Activated CD4-positive, alpha-beta T cell treated with anti-CD3 and anti-CD28 coated beads, Interleukin-2, amount 10 ng/mL, durations not matched to agents 7 days and 5 days (primary cell): ENCODE results near the gene PNPLA1. TPM values are rescaled to one million over a fixed set of nuclear protein-coding genes. Genes with fewer than 3 reads are reported as not detected.
A peak's percentile ranks its signal among the peaks of the same experiment; 100 is the strongest.

Experiments used
- CTCF ChIA-PET: fragments of 350-600 bp; sonication (Branson Sonifier 250); formaldehyde crosslinking; loops from one replicate; lab custom pipeline; 2021; ENCODE audit warnings: antibody characterized with exemption; lab: Charles Lee
- POLR2A ChIA-PET: fragments of 350-600 bp; sonication (Branson Sonifier 250); formaldehyde crosslinking; loops from one replicate; lab custom pipeline; 2021; ENCODE audit warnings: antibody characterized with exemption; lab: Charles Lee
- DNase-seq: peaks from one replicate; pipeline ENCODE4 v3.0.0-alpha.2; 2020
- H3K27ac Mint-ChIP-seq: one replicate; pipeline ENCODE4 v1.8.0; 2021; ENCODE audit warnings: mild to moderate bottlenecking, moderate library complexity, mixed read lengths
- H3K27me3 Mint-ChIP-seq: one replicate; pipeline ENCODE4 v1.8.0; 2021; ENCODE audit warnings: mixed read lengths
- H3K36me3 Mint-ChIP-seq: one replicate; pipeline ENCODE4 v1.8.0; 2021; ENCODE audit warnings: low read depth, mixed read lengths
- H3K4me1 Mint-ChIP-seq: one replicate; pipeline ENCODE4 v1.8.0; 2021; ENCODE audit warnings: mixed read lengths
- H3K4me3 Mint-ChIP-seq: one replicate; pipeline ENCODE4 v1.8.0; 2021; ENCODE audit warnings: mild to moderate bottlenecking, moderate library complexity, mixed read lengths
- H3K9me3 Mint-ChIP-seq: one replicate; pipeline ENCODE4 v1.8.0; 2021; ENCODE audit warnings: mixed read lengths
- total RNA-seq, 2 experiments: library from RNA; stranded (reverse); gene quantifications; one replicate each; pipeline ENCODE4 v1.2.3, GENCODE V29; 2021

Gene PNPLA1
- total RNA-seq, 2 experiments from 2014 or later, result not detected

DNA sequence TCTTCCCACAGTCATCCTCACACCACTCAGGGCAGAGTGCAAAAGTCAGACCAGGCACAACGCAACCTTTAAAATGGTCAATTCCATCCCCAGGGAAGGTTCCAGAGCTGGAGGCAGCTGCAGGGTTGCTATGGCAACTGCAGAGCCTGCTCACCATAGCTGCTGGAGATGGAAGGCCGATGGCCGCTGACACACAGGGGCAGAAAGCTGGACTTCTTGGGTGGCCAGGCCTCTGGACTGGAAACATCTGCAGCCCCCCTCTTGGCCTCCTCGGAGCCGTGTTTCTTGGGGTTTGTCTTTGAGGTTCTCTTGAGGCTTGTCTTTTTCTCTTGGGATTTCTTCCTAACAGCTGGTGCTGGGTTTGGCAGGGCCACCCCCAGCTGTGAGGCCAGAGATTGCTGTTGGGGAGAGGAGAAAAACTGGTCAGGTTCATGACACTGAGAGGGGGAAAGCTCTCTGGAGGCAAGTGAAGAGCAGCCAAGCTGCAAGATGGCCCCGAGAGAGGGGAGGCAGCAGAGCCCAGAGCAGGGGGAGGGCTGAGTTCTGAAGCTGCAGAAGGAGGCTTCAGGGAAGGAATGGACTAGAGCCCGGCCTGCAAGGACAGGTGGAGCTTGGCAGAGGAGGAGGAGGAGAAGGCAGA is 56.6 kb downstream of the PNPLA1 start:
- ChIA-PET CTCF (interaction anchor here (0.8 to 3.9 kb wide), 3 partner anchors 14 to 24 kb away, joined by 3 to 16 read pairs (median 11); no protein-coding TSS in a partner anchor), POLR2A (no interaction called here)
- Mint-ChIP-seq H3K4me1 (no peaks in the 10 kb centered on the region), H3K9me3 (no peaks in the 10 kb centered on the region), H3K4me3 (no peak overlapping the region), H3K36me3 (no peaks in the 10 kb centered on the region), H3K27ac (no peak overlapping the region), H3K27me3 (peaks cover 10% of the 10 kb centered on the region)
- no peak for DNase-seq

DNA sequence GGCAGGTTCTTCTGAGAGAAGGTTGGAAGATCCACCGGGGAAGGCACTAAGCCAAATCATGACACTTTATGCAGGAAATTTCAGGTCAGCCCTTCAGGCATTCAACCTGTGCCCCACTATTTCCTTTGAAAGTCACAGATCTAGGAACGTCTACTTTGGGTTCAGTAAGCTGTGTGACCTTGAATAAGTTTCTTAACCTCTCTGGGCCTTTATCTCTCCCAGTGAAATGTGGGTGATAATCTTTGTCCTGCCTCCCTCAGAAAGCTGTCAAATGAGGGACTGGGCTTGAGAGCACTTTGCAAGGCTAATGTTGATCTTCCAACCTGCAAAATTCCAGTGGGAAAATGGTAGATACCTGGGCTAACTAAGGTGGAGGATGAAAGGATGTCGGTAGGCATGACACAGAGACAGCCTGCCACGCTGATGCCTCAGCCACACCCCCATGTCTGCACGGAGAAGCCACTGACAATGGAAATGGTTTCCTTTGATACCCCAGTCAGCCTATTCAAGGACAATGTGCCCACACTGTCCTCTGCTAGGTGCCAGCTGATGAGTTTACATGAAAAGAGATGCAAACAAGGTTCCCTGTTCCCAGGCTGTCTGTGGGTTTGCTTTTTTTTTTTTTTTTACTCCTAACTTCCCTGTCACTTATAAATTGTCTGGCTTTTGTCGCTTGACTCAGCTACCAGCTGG is 57.5 kb downstream of the PNPLA1 start:
- DNase-seq, result peak; percentile 12
- Mint-ChIP-seq H3K36me3 (no peaks in the 10 kb centered on the region), H3K4me1 (no peaks in the 10 kb centered on the region), H3K27me3 (peaks cover 12% of the 10 kb centered on the region), H3K9me3 (no peaks in the 10 kb centered on the region), H3K4me3 (no peak overlapping the region), H3K27ac (no peak overlapping the region)
- POLR2A ChIA-PET, result no interaction called here
- CTCF ChIA-PET, result interaction anchor here (0.7 to 3.9 kb wide), 3 partner anchors 14 to 522 kb away, joined by 3 to 16 read pairs (median 11); no protein-coding TSS in a partner anchor

DNA sequence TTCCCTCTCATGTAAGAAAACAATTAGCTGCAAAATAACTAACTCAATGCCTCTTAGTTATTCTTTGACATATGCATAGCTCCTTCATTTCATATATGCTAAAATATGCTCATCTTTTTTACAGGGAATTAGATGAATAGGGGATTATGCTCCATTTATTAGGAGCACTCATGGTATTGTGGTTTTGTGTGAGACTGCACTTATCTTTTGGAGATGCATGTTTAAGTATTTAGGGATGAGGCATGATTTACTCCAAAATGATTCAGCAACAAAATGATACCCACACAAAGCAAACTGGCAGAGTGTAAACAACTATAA is 58.0 kb downstream of the PNPLA1 start:
- CTCF ChIA-PET, result interaction anchor here (0.7 to 3.9 kb wide), 3 partner anchors 13 to 522 kb away, joined by 3 to 16 read pairs (median 11); no protein-coding TSS in a partner anchor
- POLR2A ChIA-PET, result no interaction called here
- no peaks in the 10 kb centered on the region for H3K9me3 Mint-ChIP-seq
- DNase-seq, result no peak
- no peaks in the 10 kb centered on the region for H3K4me1 Mint-ChIP-seq
- H3K27me3 Mint-ChIP-seq, result peaks cover 14% of the 10 kb centered on the region
- H3K36me3 Mint-ChIP-seq, result no peaks in the 10 kb centered on the region
- no peak overlapping the region for H3K4me3 Mint-ChIP-seq
- H3K27ac Mint-ChIP-seq, result no peak overlapping the region

DNA sequence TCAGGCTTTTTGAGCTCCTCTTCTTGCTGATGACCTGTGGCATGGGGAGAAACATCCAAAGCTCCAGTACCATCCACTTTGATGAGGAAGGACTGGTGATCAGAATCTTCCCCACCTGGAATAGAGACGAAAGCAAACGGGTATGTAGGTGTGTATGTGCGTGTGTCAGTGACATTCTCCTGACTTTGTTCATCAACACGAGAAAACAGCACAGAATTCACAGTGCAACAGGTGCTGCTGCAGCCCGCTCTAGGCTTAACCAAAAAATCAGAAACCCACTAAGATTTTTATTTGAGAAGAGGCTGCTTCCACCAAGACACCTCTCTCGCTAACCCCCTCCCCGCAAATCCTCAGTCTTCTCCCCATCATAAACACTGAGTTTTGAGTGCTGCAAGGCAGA is 58.7 kb downstream of the PNPLA1 start:
- Mint-ChIP-seq H3K4me1 (no peaks in the 10 kb centered on the region), H3K27ac (no peak overlapping the region), H3K4me3 (no peak overlapping the region), H3K9me3 (no peaks in the 10 kb centered on the region), H3K36me3 (no peaks in the 10 kb centered on the region), H3K27me3 (peaks cover 21% of the 10 kb centered on the region)
- CTCF ChIA-PET, result interaction anchor here (1.4 to 3.9 kb wide), 2 partner anchors 13 to 27 kb away, joined by 5 to 16 read pairs; no protein-coding TSS in a partner anchor
- no peak for DNase-seq
- POLR2A ChIA-PET, result no interaction called here

DNA sequence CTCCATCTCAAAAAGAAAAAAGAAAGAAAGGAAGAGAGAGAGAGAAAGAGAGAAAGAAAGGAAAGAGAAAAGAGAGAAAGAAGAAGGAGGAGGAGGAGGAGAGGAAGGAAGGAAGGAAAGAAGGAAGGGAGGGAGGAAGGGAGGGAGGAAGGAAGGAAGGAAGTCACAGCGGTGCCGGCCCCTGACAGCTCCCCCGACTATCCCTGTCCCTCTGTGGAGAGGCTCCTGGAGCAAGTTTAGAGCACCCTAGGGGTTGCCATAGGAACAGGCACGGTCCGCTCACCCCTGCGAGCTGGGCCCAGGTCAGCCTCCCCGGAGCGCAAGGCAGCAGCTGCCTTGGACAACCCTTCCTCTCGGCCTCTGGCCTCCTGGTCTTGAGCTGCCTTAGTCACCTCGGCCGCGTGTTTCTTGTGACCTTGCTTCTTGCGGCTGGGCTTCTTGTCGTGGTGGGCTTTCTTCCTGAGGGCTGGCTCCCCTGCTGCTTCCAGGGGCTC is 60.0 kb downstream of the PNPLA1 start:
- POLR2A ChIA-PET, result no interaction called here
- Mint-ChIP-seq H3K4me3 (no peak overlapping the region), H3K27ac (no peak overlapping the region), H3K4me1 (no peaks in the 10 kb centered on the region), H3K9me3 (no peaks in the 10 kb centered on the region), H3K27me3 (peaks cover 33% of the 10 kb centered on the region), H3K36me3 (no peaks in the 10 kb centered on the region)
- CTCF ChIA-PET, result interaction anchor here (0.6 to 1.4 kb wide), 4 partner anchors 10 to 26 kb away, joined by 3 to 5 read pairs (median 4); no protein-coding TSS in a partner anchor
- DNase-seq, result no peak

DNA sequence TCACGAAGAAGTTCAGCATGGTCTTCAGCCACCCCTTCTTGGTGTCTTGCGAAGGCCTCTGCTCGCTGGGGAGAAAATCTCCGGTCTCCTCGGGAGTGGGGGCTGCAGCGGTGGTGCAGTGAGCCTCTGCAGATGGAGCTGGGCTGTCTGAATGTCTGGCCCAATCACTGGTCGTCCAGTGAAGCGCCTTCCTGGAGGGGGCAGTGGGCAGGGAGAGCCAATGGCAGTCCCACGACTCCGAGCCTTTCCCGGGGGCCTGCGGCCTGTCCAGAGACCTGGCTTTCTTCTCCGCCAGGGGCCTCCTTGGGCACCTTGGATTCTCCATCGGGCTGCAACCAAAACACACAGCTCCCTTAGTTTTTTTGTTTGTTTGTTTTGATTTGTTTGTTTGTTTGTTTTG is 60.5 kb downstream of the PNPLA1 start:
- no peaks in the 10 kb centered on the region for H3K9me3 Mint-ChIP-seq
- DNase-seq, result no peak
- H3K27me3 Mint-ChIP-seq, result peaks cover 39% of the 10 kb centered on the region
- H3K27ac Mint-ChIP-seq, result no peak overlapping the region
- no peak overlapping the region for H3K4me3 Mint-ChIP-seq
- no peaks in the 10 kb centered on the region for H3K36me3 Mint-ChIP-seq
- ChIA-PET POLR2A (no interaction called here), CTCF (interaction anchor here (1.3 kb wide), 1 partner anchor 11 kb away, joined by 4 read pairs; no protein-coding TSS in a partner anchor)
- no peaks in the 10 kb centered on the region for H3K4me1 Mint-ChIP-seq

DNA sequence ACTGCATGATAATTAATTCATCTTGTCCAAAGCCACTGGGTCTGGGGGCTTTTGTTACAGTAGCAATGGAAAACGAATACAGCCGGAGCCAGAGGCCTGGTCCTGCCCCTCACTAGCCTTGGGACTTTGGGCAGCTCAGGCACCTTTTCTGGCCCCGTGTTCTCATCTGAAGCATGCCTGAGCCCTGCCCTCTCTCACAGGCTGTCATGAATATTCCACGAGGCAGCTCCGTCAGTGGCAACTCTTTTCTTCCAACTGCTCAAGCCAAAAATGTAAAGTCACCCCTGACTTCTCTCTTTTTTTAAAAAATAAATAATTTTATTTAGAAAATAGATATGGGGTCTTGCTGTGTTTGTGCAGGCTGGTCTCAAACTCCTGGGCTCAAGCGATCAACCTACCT is 61.5 kb downstream of the PNPLA1 start:
- no peak overlapping the region for H3K27ac Mint-ChIP-seq
- no peaks in the 10 kb centered on the region for H3K36me3 Mint-ChIP-seq
- no peaks in the 10 kb centered on the region for H3K9me3 Mint-ChIP-seq
- H3K4me3 Mint-ChIP-seq, result no peak overlapping the region
- H3K27me3 Mint-ChIP-seq, result peaks cover 46% of the 10 kb centered on the region
- POLR2A ChIA-PET, result no interaction called here
- H3K4me1 Mint-ChIP-seq, result no peaks in the 10 kb centered on the region
- DNase-seq, result no peak
- CTCF ChIA-PET, result interaction anchor here (0.9 kb wide), 1 partner anchor 29 kb away, joined by 3 read pairs; no protein-coding TSS in a partner anchor

DNA sequence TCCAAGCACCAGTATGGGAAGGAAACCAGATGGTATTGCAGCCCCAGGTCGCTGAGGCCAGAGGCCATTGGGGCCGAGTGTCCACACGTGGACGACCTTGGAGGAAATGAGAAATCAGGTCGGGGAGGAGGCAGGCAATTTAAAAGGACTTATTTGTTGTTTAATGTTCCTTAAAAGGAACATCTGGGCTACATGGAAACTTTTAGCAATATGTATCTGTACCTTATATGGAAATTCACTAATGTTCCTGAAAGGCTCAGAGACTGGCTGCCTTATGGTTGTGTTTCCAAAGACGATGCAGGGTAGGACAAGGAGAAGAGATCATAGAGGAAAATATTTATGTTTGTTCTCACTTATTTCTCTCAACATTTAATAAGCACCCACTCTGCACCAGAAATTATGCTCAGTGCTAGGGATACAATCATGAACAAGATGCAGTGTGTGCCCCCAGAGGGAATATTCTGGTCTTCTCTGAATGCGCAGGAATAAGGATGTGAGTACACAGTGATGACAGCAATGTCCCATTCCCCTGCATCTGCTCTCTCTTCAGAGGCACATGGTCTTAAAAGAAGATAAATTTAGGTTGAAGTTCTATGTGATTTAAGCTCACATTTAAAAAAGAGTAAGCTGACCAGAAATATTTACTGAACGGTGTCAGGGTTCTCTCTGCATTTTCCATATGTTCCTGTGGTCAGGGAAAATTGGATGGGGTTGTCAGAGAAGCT is 63.5 kb downstream of the PNPLA1 start:
- ChIA-PET CTCF (interaction anchor here (0.8 kb wide), 1 partner anchor 31 kb away, joined by 3 read pairs; no protein-coding TSS in a partner anchor), POLR2A (no interaction called here)
- Mint-ChIP-seq H3K9me3 (no peaks in the 10 kb centered on the region), H3K27ac (no peak overlapping the region), H3K27me3 (peaks cover 42% of the 10 kb centered on the region), H3K36me3 (no peaks in the 10 kb centered on the region), H3K4me3 (no peak overlapping the region), H3K4me1 (peaks cover 5% of the 10 kb centered on the region)
- DNase-seq, result no peak

DNA sequence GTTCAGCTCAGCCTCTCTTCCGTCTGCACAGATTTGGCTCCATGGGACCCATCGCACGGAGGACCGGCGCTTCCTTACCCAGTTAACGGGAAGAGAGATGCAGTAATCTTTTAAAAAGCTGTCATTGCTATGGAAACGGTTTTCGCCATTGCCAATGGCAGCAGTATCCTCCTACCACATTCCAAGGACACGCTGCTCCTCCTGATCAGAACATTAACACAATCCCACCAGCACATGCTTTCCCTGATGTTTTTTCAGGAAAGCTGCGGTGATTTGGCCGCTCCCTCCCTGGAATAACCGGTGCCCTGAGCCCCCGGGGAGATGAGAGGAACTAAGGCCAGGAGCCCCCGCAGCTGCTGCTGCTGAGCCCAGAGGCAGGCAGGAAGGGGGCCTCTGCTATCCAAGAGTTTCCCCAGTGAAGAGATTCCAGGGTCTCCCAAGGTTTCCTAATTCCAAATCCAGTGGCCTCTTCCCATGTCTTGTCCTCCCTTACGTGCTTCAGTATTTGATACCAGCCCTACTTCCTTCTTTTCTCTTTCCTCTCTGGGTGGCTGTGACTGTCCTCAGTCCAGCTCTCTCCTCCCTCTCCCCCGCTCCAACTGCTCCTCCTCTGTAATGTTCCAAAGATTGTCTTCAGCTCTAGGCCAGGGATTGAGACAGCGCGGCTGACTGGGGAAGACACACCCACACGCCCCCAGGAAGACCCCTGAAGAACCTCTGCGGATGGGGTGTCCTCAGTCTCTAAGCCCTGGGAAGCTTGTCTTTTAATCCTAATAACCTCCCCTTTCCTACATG is 64.3 kb downstream of the PNPLA1 start:
- peaks cover 40% of the 10 kb centered on the region for H3K27me3 Mint-ChIP-seq
- no peak for DNase-seq
- H3K27ac Mint-ChIP-seq, result no peak overlapping the region
- CTCF ChIA-PET, result interaction anchor here (0.9 kb wide), 1 partner anchor 13 kb away, joined by 3 read pairs; no protein-coding TSS in a partner anchor
- H3K4me1 Mint-ChIP-seq, result peaks cover 5% of the 10 kb centered on the region
- H3K36me3 Mint-ChIP-seq, result no peaks in the 10 kb centered on the region
- no peak overlapping the region for H3K4me3 Mint-ChIP-seq
- POLR2A ChIA-PET, result no interaction called here
- no peaks in the 10 kb centered on the region for H3K9me3 Mint-ChIP-seq

DNA sequence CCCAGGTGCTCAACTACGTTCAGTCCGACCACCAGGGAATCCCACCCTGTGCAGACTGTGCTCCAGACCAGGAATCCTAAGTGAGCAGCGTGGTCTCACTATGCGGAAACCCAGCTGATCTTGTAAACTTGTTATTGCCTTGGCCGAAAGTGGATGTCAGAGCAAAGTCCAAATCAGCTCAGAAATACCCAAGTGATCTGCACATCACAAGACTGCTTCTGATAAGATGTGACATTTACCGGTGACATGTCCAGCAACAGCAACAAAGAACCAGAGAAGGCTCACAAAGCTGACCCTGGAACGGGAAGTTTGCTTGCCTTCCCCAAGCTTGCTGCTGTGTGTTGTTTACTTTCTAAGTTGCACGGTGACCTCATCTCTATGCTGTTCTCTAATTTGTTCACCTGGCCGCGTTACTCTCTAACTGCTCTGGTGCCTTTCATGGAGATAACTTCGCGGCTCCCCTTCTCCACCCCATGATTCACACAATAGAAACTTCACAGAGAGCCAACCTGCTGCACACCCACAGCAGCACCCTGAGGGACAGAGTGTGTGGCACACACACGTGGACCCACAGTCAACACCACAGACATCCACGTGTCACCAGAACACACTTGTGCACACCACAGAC is 65.1 kb downstream of the PNPLA1 start:
- H3K4me3 Mint-ChIP-seq, result no peak overlapping the region
- CTCF ChIA-PET, result interaction anchor here (0.9 kb wide), 1 partner anchor 12 kb away, joined by 3 read pairs; no protein-coding TSS in a partner anchor

DNA sequence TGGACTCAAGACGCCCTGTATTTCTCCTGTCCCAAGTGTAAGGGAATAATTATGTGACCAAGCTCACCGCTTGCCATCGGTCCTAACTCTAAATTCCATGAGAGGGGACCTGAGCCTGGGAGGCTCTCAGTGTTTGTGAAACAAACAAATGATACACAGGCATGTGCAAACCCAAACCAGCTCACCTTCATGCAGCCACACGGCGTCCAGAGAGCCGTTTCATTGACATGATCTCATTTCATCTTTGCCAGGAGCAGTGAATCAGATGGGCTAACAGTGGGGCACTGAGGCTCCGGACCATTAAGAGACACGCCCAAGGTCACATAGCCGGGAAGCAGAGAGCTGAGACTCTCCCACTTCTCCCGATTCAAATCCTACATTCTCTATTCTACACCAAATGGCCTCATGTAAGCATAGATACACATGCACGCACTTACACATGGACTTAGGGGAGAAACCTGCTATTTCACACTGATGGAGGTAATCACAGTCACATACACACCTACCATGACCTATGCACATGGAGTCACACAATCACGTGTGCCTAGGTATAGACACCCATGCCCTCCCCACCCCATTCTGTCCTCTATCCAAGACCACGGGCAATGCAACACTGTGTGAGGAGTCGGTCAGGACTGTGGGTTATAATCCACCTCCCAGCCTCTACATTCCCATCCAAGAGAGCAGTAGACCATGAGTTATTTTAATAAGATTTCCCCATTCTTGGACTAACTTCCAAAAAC is 65.8 kb downstream of the PNPLA1 start:
- CTCF ChIA-PET, result interaction anchor here (1.1 kb wide), 1 partner anchor 423 kb away, joined by 3 read pairs; no protein-coding TSS in a partner anchor
- H3K27ac Mint-ChIP-seq, result no peak overlapping the region
- DNase-seq, result no peak
- peaks cover 7% of the 10 kb centered on the region for H3K4me1 Mint-ChIP-seq
- H3K27me3 Mint-ChIP-seq, result peaks cover 51% of the 10 kb centered on the region
- H3K36me3 Mint-ChIP-seq, result no peaks in the 10 kb centered on the region
- POLR2A ChIA-PET, result no interaction called here
- H3K4me3 Mint-ChIP-seq, result no peak overlapping the region
- no peaks in the 10 kb centered on the region for H3K9me3 Mint-ChIP-seq

More for the DNA sequence above, 65.1 kb downstream of the PNPLA1 start:
- H3K36me3 Mint-ChIP-seq, result no peaks in the 10 kb centered on the region
- H3K27ac Mint-ChIP-seq, result no peak overlapping the region
- peaks cover 5% of the 10 kb centered on the region for H3K4me1 Mint-ChIP-seq
- H3K9me3 Mint-ChIP-seq, result no peaks in the 10 kb centered on the region
- DNase-seq, result no peak
- POLR2A ChIA-PET, result no interaction called here
- H3K27me3 Mint-ChIP-seq, result peaks cover 47% of the 10 kb centered on the region
